ENCODE results near the gene POLR1F.
"Not testable (repeated sequence)": the region's sequence is repeated elsewhere in the genome, so short reads cannot be mapped to it uniquely, and the experiment has no call there.

The POLR1F gene, protein sequence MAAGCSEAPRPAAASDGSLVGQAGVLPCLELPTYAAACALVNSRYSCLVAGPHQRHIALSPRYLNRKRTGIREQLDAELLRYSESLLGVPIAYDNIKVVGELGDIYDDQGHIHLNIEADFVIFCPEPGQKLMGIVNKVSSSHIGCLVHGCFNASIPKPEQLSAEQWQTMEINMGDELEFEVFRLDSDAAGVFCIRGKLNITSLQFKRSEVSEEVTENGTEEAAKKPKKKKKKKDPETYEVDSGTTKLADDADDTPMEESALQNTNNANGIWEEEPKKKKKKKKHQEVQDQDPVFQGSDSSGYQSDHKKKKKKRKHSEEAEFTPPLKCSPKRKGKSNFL

DNA sequence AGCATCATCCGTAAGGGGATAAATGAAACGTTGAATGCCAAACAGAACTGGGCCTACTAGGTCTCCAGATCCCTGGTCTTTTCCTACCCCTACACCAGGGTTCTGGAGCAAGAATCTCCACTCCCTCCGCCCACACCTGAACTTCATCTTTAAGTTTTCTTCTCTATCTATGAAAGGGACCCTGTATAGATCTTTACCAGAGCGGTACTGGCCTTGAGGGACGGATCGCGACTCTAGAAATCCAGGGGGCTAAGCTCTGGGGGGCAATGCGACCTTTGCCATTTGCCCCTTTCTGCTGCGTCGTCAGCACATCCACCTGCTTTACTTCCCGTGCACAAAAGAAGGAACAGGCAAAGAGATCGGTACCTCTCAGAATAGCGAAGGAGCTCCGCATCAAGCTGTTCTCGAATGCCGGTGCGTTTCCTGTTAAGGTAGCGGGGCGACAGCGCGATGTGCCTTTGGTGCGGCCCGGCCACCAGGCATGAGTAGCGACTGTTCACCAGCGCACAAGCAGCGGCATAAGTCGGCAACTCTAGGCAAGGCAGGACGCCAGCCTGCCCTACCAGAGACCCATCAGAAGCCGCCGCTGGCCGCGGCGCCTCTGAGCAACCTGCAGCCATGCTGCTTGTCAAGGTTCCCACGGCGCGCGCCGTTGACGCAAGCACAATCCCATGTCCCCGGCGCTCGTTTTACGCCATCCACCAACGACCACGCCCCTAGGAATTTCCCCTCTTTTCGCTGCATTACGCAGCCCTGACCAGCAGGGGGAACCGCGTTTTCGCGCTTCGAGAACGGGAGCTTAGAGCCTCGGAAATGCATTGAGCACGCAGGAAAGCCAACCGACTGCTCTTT is at the start of gene POLR1F:
POLR1F (minus strand) TSS at position 641 of the 852 bp plus-strand sequence; CDS start at position 620, 21 bp downstream.
- peak; percentile 20 for DNase-seq

DNA sequence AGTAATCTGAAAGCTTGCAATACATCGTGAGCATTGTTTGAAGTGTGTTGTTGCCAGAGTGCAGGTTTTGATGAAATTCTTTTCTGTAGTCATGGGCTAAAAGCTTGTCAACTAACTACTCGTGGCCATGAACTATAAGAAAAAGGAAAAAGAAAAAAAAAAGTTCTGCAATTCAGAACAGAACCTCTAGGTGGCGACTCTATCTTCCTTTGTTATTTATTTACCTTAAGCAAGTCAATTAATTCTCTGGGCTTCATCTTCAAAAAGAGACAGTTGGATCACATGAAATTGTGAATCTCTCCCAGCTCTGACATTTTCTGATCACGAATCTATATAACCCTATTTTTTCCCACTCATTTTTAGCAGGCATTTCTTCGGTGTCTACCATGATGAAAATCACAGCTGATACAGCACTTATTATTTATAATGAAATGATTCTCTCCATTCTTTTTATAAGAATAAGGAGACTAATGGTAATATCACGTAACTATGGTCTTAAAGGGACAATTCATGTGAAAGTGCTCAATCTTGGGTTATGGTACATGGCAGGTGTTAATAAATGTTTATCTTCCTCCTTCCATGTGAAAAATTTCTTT is 45.8 kb upstream of the POLR1F start:
- no peak for DNase-seq

DNA sequence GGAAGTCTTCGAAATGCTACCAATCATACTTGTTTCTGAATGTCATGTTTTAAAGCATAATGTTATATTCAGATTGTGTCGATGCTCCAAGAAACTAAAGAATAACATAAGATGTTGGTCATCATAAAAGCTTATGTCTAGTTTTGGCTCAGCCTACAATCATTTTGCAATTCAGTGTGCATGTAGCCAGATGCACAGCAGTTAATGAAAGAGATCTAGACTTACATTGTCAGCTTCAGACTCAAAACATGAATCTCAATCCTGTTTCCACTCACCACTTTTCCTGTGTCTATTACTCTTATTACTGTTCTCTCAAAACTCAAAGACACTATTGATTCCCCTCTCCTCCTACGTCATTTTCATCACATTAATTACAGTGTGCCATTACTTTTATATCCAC is 43.2 kb upstream of the POLR1F start:
- no peak for DNase-seq

DNA sequence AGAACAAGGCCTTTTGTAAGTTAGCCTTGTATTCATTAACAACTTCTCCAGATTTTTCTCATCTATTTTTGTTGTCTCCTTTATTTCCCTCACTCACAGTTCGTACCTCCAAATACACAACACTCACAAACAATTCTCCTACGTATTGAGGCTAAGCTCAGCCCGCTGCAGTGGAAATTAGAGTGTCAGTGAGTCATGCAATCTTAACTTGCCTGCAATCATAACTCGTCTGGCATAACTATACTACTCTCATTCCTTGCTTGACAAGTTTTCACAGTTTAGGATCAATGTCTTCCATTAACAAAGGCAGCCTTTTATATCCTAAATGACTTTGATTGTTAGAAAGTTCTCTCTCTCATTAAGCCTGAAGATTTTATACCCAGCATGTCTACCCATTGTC is 40.8 kb upstream of the POLR1F start:
- DNase-seq: no peak

DNA sequence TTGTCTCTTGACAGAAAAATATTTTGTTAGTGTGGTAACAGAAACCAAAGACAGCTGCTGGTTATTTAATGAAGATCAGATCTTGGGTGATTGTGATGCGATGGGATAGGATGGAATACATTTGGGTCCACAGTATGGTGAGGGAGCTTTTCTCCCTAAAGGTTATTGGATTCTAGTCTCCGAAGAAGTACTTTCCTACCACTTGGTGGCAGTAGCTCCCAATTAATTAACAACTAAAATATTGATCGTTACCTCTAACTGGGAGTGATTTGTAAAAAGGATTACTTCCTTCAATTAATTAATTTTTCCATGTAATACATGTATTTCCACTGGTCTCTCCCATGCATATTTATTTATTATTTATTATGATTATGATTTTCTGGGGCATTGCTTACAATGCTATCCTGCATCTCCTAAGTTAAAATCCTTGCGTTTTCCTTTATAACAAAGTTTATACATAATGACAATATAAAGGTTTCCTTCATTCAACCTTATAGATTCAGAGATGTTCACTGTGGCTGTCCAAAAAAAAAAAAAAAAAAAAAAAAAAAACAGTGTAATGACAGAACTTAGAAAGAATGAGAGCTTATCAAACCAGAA is 39.0 kb upstream of the POLR1F start:
- no peak for DNase-seq

DNA sequence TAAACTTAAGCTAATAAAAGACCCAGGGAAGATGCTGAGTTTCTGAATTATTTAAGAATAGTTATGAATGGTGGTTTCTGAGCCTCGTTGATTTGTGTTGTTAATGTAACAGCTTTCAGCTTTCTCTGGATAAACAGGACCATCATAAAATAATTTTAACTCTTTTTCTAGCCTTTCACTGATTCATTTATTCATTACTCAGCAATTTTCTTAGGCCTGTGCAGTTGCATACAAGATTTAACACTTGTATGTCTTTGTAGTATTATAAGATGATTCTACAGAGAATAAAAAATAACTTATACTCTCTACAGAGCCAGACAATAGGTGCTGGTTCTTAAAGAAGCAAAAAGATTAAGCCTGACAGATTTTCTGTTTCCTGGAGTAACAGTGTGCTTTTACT is 35.2 kb upstream of the POLR1F start:
- no peak for DNase-seq

DNA sequence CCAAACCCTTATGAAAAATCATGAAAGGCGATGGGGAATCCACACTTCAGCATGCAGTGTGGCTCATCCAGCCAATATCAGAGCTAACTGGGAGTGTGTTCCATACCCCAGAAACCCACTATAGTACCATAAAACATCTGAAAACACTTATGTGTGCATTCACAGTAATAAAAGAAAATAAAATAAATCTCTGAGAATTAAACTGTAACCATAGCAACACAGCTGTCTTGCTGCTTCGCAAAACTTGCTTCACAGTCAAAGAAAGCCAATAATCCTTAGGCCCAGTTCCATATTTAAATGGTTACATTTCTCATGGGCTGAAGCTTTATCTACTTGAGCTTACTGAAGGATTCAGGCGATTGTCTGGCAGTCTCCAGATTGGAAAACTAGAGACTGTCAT is 19.9 kb upstream of the POLR1F start:
- DNase-seq: no peak

DNA sequence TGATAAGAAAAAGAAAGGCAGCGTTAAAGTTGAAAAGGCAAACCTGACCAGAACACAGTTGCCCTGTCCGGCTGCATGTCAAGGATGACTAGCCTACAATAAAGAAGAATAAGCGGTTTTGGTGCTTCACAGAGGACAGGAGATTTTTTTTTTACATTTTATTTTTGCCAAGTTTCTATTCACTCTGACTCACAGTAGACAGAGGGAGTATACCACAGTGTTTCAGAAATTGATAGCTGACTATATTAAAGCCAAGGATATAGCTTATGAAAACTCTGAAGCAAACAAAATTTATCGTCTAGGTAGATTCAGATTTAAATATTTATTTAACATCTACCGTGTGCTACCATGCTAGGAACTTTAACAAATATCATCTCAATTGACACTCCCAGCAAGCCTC is 16.9 kb upstream of the POLR1F start:
- no peak for DNase-seq

DNA sequence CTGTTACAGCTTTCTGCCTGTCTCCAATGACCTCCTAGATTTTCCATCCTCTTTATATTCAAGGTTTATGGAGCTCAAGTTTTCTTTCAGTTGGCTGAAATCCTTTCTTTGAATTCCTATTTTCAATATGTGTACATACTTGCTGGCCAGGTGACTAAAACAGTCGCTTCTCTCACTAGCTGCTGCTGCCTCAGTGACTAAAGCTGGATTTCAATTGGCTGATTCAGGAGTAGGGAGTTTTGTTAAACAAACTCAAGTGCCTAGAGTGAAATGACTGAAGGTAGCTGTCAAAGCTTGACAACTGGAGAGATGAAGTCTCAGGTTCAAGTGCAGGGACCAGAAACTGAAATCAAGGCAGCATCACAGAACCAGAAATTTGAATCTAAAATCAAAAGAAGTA is 6.7 kb upstream of the POLR1F start:
- no peak for DNase-seq

DNA sequence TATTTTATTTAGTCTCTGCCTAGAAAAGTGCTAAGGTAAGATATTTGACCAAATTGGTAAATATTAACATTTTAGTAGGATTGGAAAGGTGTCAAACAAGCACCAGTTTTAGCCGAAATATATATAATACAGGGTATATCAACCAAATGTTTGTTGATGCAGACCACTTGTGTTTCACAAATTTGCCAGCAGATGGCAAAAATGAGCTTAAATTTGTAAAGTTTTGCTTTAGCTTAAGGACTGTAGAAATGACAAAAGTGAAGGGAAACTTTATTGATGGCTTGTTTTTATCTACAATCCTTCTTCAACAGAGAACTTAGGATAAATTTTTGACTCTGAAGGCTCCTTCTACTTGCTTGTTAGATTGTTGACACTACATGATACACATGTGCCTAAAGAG is 4.8 kb upstream of the POLR1F start:
- no peak for DNase-seq

DNA sequence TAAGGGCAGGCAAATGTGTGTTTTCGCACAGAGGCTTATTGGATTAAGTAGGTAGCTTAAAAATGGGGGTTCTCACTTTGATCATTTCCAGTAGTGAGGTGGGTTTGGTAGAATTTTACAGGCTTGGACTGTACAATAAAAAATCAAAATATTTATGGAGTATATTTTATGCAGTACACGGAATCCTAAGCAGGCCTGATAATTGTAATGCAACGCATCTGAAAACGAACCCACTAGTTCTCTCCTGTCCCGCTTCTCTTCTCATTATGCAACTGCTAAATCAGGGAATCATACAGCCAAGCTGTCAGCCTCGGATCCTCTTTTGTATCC is 377 bp upstream of the POLR1F start:
- no peak for DNase-seq

DNA sequence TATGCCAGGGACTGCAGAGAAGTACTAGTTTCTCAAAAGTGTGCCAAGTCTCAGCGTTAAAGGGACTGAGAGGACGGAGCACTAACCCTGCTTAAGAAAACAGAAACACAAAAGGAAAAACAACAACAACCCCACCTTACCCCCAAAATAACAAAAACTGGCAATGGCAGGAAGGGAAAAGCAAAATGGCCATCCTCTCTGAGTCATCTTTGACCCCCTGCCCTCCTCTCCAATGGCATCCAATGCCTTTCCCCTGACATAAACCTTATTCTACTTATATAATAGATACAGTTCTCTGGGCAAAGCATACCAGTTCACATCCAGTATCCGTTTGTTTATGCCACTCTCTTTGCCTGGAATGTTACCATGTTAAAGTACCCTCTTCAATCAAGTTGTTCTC is 1.6 kb downstream of the POLR1F start:
- no peak for DNase-seq

DNA sequence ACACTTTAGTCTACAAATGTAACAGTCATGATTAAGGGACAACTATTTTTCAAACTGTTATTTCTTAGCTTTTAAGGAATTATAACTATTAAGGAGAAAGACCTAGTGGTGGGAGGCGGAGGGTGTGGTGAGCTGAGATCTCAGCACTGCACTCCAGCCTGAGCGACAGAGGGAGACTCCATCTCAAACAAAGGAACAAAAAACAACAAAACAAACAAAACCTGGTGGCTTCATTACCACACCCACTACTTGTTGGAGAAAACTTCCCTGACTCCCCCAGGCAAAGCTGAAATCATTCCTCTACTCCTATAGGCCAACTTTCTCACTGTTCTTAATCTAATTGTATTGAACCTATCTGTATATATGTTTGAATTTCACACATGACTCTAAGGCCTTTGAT is 3.2 kb downstream of the POLR1F start:
- DNase-seq: no peak

DNA sequence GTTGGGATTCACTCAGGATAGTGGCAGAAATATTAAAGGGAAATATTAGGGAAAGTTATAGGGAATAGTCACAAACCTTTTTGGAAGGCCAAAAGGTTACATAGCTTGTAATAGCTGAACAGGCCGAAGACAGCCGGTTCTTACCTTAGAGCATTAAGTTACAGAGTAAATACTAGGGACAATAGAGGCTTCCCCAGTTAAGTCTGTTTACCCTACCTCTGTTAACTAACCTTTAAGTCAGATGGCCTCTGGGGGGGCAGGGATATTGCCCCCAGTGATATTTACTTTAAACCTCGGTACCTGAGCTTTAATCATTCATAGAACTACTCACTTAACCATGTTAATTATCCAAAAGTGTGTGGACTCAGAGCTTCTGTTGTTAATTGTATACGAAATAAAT is 7.4 kb downstream of the POLR1F start:
- no peak for DNase-seq

DNA sequence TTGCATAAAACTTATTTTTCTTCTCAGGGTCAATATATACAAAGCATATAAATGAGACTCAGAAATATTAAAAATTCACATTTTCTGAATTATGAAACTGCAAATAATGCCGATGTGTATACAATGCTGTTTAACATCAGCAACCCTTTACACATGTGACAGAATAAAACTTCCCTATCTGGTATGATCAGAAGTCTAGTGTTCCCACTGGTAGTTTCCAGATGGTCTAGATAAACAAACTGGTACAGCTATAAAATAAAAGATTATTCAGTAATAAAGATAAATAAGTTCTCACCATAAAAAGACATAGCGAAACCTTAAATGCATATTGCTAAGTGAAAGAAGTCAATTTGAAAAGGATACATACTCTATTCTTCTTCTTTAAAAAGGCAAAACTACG is 7.9 kb downstream of the POLR1F start:
- no peak for DNase-seq

DNA sequence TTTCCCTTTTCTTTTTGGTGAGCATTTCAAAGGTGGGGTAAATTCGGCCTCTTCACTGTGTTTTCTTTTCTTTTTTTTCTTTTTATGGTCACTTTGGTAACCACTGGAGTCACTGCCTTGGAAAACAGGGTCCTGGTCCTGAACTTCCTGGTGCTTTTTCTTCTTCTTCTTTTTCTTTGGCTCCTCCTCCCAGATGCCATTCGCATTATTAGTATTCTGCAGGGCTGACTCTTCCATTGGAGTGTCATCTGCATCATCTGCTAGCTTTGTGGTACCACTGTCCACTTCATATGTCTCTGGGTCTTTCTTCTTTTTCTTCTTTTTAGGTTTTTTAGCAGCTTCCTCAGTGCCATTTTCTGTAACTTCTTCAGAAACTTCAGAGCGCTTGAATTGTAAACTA is 10.5 kb downstream of the POLR1F start:
- DNase-seq: no peak

DNA sequence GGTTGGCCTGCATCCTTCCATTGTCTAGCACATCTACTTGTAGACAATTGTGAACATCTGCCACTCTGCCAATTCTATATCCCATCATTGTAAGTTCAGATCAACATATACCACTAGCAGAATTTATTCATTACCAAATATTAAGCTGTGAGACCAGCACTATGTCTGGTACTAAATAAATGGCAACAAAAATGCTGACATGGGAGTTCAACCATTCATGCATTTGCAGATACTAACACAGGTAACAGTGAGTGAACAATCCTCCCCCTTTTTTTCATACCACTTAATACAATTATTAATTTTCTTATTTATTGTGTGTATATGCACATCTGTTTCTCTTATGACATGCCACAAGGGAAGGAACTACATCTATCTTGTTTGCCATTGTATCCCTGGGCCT is 11.9 kb downstream of the POLR1F start:
- no peak for DNase-seq

DNA sequence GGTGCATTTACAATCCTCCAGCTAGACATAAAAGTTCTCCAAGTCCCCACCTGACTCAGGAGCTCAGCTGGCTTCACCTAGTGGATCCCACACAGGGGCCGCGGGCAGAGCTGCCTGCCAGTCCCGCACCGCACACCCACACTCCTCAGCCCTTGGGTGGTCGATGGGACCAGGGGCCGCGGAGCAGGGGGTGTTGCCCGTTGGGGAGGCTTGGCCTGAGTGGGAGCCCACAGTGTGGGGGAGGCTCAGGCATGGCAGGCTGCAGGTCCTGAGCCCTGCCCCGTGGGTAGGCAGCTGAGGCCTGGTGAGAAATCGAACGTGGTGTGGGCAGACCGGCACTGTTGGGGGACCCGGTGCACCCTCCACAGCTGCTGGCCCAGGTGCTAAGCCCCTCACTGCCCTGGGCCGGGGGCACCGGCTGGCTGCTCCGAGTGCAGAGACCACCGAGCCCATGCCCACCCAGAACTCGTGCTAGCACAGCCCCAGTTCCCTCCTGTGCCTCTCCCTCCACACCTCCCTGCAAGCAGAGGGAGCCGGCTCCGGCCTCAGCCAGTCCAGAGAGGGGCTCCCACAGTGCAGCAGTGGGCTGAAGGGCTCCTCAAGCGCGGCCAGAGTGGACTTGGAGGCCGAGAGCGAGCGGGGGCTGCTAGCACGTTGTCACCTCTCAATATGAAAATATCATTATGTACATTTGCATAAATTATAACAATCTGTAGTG is 16.6 kb downstream of the POLR1F start:
- DNase-seq: no peak

DNA sequence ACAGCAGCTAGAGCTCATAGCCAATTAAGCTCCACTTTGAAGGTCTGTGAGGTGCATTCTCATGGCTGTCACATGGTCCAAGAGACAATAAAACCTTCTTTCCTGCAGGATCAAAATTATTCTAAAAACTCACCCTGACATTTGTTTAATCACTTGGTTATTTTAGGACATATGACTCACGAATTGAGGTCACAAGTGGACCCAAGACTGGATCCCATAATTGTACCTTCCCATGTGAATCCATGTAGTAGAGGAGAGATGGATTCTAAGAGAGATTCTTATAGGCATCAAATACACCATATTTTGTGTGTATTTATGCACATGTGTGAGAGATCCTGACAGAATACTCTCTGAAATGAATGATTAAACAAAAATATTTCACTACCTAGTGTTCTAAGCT is 18.1 kb downstream of the POLR1F start:
- DNase-seq: no peak

DNA sequence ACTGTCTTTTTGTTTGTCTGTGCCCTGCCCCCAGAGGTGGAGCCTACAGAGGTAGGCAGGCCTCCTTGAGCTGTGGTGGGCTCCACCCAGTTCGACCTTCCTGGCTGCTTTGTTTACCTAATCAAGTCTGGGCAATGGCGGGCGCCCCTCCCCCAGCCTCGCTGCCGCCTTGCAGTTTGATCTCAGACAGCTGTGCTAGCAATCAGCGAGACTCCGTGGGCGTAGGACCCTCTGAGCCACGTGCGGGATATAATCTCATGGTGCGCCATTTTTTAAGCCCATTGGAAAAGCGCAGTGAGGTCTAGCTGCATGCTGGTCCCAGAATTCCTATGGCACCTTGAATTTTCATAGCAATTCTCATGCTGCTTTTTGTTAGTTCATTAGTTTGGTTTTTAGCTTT is 19.7 kb downstream of the POLR1F start:
- DNase-seq: not testable (repeated sequence)

DNA sequence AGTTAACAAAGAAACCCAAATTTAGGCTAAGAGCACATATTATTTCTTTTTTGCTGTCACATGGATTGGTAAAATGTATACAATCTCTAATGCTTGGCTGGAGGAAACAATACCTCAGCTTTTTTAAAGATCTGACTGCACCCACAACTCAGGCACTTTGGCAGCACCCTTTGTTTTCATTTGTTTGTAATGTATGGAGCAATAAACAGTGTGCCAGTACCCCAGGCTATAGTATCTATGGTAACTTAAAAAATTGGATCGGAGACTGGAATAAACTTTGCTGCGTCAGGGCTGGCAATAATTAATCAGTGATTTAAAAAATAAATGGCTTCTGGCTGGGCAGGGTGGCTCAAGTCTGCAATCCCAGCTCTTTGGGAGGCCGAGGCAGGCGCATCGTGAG is 27.2 kb downstream of the POLR1F start:
- DNase-seq: no peak

DNA sequence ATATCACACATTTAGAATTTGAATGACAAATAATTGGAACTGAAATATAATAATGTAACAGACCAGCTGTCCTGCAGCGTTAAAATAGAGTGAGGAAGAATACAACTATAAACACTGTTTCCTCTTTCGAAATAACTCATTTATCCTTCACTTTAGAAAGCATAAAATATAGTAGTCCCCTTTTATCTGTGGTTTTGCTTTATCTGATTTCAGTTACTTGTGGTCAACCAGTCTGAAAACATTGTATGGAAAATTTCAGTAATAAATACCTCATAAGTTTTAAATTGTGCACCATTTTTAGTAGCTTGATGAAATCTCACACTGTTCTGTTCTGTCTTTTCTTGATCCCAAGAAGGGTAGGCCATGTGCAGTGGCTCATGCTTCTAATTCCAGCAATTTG is 31.7 kb downstream of the POLR1F start:
- DNase-seq: peak; percentile 66

DNA sequence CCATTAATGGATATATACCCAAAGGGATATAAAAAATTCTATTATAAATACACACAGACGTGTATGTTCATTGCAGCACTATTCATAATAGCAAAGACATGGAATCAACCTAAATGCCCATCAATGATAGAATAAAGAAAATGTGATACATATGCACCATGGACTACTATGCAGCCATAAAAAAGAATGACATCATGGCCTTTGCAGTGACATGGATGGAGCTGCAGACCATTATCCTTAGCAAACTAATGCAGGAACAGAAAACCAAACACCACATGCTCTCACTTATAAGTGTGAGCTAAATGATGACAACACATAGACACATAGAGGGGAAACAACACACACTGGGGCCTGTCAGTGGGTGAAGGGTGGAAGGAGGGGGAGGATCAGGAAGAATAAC is 33.0 kb downstream of the POLR1F start:
- no peak for DNase-seq
